ENCODE results near the gene MED8. TPM values are rescaled to one million over a fixed set of nuclear protein-coding genes. Genes with fewer than 3 reads are reported as not detected.

MED8 gene
- total and polyA plus RNA-seq, 2 of the 8 experiments (the other 6 are each of a cell fraction or from before 2014, with no cell fraction given): 7.0 to 20.6 TPM

DNA sequence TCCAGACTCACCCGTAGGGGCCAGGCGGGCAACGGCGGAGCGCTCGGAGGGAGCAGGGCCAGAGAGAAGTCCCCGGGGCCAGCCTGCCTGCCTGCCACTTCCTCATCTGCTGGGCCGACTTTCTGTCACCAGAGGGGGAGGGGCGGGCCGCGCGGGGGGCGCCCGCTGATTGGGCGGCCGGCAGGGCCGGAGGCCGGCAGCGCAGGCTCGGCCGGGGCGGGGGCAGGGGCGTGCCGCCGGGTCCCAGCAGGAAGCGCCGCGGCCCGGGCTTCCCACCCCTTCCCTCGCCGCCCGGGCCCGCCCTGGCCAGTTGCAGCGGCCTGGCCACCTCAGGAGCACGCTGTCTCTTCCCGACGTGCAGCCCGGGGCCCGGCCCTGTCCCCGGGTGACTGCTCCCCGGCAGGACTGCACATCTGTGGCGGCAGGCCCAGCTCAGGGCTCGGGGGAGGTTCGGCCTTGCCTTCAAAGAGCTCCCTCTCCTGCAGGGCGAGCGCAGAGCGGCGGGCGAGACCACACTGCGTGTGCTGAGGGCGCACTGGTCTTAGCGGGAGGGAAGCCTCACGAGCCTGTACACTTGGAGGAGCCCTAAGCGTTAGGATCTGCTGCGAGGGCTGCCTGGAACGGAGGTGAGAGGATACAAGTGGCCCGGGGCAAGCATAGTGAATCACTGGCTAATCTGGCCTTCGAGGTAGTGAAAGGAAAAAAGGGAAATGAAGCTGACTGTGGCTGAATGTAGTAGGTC lies 21.5 kb downstream of the MED8 start, which contains the start of gene ELOVL1 (continued):
- TF ChIP-seq, protein P1, sequence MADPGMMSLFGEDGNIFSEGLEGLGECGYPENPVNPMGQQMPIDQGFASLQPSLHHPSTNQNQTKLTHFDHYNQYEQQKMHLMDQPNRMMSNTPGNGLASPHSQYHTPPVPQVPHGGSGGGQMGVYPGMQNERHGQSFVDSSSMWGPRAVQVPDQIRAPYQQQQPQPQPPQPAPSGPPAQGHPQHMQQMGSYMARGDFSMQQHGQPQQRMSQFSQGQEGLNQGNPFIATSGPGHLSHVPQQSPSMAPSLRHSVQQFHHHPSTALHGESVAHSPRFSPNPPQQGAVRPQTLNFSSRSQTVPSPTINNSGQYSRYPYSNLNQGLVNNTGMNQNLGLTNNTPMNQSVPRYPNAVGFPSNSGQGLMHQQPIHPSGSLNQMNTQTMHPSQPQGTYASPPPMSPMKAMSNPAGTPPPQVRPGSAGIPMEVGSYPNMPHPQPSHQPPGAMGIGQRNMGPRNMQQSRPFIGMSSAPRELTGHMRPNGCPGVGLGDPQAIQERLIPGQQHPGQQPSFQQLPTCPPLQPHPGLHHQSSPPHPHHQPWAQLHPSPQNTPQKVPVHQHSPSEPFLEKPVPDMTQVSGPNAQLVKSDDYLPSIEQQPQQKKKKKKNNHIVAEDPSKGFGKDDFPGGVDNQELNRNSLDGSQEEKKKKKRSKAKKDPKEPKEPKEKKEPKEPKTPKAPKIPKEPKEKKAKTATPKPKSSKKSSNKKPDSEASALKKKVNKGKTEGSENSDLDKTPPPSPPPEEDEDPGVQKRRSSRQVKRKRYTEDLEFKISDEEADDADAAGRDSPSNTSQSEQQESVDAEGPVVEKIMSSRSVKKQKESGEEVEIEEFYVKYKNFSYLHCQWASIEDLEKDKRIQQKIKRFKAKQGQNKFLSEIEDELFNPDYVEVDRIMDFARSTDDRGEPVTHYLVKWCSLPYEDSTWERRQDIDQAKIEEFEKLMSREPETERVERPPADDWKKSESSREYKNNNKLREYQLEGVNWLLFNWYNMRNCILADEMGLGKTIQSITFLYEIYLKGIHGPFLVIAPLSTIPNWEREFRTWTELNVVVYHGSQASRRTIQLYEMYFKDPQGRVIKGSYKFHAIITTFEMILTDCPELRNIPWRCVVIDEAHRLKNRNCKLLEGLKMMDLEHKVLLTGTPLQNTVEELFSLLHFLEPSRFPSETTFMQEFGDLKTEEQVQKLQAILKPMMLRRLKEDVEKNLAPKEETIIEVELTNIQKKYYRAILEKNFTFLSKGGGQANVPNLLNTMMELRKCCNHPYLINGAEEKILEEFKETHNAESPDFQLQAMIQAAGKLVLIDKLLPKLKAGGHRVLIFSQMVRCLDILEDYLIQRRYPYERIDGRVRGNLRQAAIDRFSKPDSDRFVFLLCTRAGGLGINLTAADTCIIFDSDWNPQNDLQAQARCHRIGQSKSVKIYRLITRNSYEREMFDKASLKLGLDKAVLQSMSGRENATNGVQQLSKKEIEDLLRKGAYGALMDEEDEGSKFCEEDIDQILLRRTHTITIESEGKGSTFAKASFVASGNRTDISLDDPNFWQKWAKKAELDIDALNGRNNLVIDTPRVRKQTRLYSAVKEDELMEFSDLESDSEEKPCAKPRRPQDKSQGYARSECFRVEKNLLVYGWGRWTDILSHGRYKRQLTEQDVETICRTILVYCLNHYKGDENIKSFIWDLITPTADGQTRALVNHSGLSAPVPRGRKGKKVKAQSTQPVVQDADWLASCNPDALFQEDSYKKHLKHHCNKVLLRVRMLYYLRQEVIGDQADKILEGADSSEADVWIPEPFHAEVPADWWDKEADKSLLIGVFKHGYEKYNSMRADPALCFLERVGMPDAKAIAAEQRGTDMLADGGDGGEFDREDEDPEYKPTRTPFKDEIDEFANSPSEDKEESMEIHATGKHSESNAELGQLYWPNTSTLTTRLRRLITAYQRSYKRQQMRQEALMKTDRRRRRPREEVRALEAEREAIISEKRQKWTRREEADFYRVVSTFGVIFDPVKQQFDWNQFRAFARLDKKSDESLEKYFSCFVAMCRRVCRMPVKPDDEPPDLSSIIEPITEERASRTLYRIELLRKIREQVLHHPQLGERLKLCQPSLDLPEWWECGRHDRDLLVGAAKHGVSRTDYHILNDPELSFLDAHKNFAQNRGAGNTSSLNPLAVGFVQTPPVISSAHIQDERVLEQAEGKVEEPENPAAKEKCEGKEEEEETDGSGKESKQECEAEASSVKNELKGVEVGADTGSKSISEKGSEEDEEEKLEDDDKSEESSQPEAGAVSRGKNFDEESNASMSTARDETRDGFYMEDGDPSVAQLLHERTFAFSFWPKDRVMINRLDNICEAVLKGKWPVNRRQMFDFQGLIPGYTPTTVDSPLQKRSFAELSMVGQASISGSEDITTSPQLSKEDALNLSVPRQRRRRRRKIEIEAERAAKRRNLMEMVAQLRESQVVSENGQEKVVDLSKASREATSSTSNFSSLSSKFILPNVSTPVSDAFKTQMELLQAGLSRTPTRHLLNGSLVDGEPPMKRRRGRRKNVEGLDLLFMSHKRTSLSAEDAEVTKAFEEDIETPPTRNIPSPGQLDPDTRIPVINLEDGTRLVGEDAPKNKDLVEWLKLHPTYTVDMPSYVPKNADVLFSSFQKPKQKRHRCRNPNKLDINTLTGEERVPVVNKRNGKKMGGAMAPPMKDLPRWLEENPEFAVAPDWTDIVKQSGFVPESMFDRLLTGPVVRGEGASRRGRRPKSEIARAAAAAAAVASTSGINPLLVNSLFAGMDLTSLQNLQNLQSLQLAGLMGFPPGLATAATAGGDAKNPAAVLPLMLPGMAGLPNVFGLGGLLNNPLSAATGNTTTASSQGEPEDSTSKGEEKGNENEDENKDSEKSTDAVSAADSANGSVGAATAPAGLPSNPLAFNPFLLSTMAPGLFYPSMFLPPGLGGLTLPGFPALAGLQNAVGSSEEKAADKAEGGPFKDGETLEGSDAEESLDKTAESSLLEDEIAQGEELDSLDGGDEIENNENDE (IDR thresholded peaks at IDR 0.05; ENCODE audit: insufficient replicate concordance, low read length): no peak
- TF ChIP-seq RAD21 (IDR thresholded peaks at IDR 0.05 in 1 of 2, conservative IDR thresholded peaks at IDR 0.05 in 1 of 2; ENCODE audit: low read depth in 2 of 2, low read length in 2 of 2): peak; percentile 1 to 19; a peak in 1 of 4 replicates
- peak; percentile 14 to 72 for TF ChIP-seq POLR2A (IDR thresholded peaks at IDR 0.05; ENCODE audit: control extremely low read depth in 1 of 2, low read depth in 2 of 2, low read length in 2 of 2)
- TF ChIP-seq, protein P2, sequence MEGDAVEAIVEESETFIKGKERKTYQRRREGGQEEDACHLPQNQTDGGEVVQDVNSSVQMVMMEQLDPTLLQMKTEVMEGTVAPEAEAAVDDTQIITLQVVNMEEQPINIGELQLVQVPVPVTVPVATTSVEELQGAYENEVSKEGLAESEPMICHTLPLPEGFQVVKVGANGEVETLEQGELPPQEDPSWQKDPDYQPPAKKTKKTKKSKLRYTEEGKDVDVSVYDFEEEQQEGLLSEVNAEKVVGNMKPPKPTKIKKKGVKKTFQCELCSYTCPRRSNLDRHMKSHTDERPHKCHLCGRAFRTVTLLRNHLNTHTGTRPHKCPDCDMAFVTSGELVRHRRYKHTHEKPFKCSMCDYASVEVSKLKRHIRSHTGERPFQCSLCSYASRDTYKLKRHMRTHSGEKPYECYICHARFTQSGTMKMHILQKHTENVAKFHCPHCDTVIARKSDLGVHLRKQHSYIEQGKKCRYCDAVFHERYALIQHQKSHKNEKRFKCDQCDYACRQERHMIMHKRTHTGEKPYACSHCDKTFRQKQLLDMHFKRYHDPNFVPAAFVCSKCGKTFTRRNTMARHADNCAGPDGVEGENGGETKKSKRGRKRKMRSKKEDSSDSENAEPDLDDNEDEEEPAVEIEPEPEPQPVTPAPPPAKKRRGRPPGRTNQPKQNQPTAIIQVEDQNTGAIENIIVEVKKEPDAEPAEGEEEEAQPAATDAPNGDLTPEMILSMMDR (IDR thresholded peaks at IDR 0.05; ENCODE audit: control extremely low read depth in 1 of 3, insufficient read depth in 1 of 3, low read depth in 1 of 3, low read length in 3 of 3): peak in 2 of 3 experiments; percentile 4 to 9; a peak in 2 of 4 replicates
- TF ChIP-seq TBP (IDR thresholded peaks at IDR 0.05; ENCODE audit: low read depth, low read length): peak; percentile 73
- TF ChIP-seq HDAC2 (IDR thresholded peaks at IDR 0.05; ENCODE audit: borderline replicate concordance in 1 of 2, low read depth in 2 of 2, low read length in 2 of 2): 0 out of 4 replicates have a peak, but pooled peaks of 1 of the 2 experiments have one; percentile 48

Data from H1 (cell line).